ENCODE results near the gene RBMS1.

- TF ChIP-seq, protein P1, sequence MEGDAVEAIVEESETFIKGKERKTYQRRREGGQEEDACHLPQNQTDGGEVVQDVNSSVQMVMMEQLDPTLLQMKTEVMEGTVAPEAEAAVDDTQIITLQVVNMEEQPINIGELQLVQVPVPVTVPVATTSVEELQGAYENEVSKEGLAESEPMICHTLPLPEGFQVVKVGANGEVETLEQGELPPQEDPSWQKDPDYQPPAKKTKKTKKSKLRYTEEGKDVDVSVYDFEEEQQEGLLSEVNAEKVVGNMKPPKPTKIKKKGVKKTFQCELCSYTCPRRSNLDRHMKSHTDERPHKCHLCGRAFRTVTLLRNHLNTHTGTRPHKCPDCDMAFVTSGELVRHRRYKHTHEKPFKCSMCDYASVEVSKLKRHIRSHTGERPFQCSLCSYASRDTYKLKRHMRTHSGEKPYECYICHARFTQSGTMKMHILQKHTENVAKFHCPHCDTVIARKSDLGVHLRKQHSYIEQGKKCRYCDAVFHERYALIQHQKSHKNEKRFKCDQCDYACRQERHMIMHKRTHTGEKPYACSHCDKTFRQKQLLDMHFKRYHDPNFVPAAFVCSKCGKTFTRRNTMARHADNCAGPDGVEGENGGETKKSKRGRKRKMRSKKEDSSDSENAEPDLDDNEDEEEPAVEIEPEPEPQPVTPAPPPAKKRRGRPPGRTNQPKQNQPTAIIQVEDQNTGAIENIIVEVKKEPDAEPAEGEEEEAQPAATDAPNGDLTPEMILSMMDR (conservative IDR thresholded peaks at IDR 0.05; ENCODE audit: low read depth, low read length), result no peak
- TF ChIP-seq BHLHE40 (IDR thresholded peaks at IDR 0.05; ENCODE audit: low read depth, low read length), result no peak
- no peak for TF ChIP-seq RCOR1 (IDR thresholded peaks at IDR 0.05; ENCODE audit: insufficient replicate concordance, low read length)
- TF ChIP-seq RAD21 (IDR thresholded peaks at IDR 0.05; ENCODE audit: low read length), result no peak
- no peak for TF ChIP-seq USF2 (IDR thresholded peaks at IDR 0.05; ENCODE audit: low read depth, low read length)
- no peak for TF ChIP-seq MAZ (IDR thresholded peaks at IDR 0.05; ENCODE audit: borderline replicate concordance, low read depth, low read length)
- TF ChIP-seq POLR2A (IDR thresholded peaks at IDR 0.05; ENCODE audit: low read depth, low read length), result no peak
- TF ChIP-seq MXI1 (IDR thresholded peaks at IDR 0.05; ENCODE audit: borderline replicate concordance, low read depth, low read length), result no peak
- TF ChIP-seq, protein P2, sequence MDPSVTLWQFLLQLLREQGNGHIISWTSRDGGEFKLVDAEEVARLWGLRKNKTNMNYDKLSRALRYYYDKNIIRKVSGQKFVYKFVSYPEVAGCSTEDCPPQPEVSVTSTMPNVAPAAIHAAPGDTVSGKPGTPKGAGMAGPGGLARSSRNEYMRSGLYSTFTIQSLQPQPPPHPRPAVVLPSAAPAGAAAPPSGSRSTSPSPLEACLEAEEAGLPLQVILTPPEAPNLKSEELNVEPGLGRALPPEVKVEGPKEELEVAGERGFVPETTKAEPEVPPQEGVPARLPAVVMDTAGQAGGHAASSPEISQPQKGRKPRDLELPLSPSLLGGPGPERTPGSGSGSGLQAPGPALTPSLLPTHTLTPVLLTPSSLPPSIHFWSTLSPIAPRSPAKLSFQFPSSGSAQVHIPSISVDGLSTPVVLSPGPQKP (IDR thresholded peaks at IDR 0.05; ENCODE audit: borderline replicate concordance, low read depth, low read length), result no peak
Observed at GRCh38 chr2:160375802-160376469, 117.7 kb downstream of the RBMS1 start.

Measured in IMR-90 (cell line).